Coronary artery (tissue), 2 donors: ENCODE measurements around the gene URB1.

Experiments used
- DNase-seq: peaks from one replicate; pipeline ENCODE4 v3.0.0-alpha.2; 2017; ENCODE audit warnings: low spot score
- H3K27ac ChIP-seq, 2 donors: fragments of 200-600 bp; sonication (generic); one replicate each; pipeline ENCODE4 v1.5.1; 2016 to 2019
- H3K4me3 ChIP-seq: fragments of 200-600 bp; sonication (generic); 2 replicates; pipeline ENCODE4 v1.5.1; 2016; ENCODE audit warnings: mild to moderate bottlenecking, moderate library complexity
- TF ChIP-seq, protein P1 (sequence below): fragments of 200-600 bp; sonication (generic); IDR thresholded peaks from one replicate; pipeline ENCODE4 v1.5.1; 2019; ENCODE audit warnings: antibody characterized with exemption

URB1 gene

DNA sequence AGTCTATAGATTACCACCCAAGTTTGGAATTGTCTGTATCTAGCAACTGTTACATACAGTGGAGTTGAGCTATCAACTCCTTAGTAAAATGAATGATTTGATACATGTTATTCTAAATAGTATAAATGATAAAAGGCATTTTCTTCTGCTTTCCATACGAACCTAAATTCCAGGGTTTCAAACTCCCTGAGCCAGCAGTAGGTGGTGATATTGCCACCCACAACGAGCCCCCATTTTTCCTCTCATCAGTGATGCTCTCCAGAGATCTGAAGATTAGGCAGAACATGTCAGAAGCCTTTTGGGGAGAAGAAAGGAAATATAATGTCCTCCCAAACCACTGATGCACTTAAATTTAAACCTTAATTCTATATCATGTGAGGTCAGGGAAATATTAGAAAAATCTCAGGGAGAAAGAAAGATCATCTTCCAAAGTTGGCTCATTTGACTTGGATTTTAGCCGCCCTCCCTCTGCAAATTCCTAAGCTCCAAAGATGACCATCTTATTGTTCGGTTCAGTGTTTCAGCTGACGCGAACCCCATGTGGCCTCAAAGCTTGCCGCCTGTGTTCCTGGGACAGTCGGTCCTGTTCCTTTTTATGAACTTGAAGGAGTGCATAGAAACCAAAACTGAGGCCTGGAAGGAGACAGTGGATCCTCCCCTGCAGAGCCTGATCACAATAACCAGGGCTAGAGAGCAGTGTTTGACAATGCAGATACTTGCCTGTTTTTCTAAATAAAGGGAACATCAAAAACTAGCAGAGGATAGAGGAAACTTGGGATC is 22.0 kb upstream of the URB1 start:
- TF ChIP-seq, protein P1, sequence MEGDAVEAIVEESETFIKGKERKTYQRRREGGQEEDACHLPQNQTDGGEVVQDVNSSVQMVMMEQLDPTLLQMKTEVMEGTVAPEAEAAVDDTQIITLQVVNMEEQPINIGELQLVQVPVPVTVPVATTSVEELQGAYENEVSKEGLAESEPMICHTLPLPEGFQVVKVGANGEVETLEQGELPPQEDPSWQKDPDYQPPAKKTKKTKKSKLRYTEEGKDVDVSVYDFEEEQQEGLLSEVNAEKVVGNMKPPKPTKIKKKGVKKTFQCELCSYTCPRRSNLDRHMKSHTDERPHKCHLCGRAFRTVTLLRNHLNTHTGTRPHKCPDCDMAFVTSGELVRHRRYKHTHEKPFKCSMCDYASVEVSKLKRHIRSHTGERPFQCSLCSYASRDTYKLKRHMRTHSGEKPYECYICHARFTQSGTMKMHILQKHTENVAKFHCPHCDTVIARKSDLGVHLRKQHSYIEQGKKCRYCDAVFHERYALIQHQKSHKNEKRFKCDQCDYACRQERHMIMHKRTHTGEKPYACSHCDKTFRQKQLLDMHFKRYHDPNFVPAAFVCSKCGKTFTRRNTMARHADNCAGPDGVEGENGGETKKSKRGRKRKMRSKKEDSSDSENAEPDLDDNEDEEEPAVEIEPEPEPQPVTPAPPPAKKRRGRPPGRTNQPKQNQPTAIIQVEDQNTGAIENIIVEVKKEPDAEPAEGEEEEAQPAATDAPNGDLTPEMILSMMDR, result no peak
- peak overlapping the region; percentile 94 for H3K4me3 ChIP-seq
- H3K27ac ChIP-seq, result peak overlapping the region; percentile 95 to 97
- no peak for DNase-seq

DNA sequence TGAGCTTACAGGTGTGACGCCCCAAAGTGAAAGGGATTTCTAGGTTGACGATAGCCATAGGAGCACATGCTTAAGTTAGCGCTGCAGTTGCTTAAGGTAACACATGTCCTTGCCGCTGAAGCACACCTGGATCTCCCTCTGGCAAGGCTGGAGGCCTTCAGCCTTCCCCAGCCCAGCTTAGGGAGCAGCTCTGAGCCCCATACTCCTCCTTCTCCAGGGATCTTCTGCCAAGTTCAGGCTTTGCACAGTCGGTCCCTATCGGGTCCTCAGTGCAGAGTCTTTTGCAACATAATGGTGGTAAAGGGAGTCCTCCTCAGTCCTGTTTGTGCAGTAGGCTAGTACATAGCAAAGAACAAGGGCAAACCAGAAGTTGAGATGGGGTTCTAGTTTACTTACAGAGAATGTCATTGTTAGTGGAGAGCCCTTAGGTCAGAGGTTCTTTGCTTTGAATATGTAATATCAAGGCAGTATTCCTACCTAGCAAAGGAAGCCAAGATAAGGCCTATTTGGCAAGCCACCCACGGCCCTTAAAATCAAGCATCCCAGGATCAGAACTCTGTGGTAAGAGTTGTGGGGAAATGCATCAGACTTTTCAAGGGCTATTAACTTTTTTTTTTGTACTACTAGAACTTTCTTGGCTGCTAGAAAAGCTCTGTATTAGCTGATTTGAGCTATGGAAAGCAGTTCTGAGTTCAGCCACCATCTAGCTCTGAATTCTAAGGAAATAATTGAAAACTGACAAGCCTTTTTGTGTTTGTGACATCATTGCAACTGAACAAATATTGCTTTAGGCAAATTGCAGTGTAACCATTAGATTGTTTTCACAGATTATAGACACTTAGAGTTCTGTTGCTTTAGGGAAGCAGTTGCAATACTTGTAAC is 21.1 kb upstream of the URB1 start:
- TF ChIP-seq, protein P1, result no peak
- H3K4me3 ChIP-seq, result peak overlapping the region; percentile 94
- DNase-seq, result no peak
- peak overlapping the region; percentile 95 to 97 for H3K27ac ChIP-seq

DNA sequence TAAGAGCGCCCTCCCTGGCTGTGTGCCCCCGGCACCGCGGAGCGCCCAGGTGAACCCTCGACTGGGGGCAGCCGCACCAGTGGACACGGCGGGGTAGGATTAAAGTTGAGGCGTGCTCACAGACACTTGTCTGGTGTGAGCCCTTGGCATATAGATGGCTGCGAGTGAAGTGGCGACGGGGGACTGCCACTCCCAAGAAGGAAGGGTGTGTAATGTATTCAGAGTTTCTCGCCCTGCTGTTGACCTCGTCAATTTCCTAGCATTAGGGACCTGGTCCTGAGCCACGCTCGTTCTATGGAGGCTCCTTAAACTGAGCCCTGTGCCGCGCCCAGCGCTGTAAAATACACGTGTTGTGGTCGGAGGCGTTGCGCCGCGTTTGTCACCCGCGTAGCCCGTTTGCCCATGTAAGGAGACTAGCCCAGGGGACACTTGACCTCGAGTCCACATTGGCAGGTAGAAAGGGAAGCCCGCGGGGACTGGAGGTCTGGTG is 20.2 kb upstream of the URB1 start:
- DNase-seq, result peak; percentile 85
- Histone ChIP-seq H3K4me3 (peak overlapping the region; percentile 94), H3K27ac (peak overlapping the region; percentile 95 to 97)
- TF ChIP-seq, protein P1, result no peak

DNA sequence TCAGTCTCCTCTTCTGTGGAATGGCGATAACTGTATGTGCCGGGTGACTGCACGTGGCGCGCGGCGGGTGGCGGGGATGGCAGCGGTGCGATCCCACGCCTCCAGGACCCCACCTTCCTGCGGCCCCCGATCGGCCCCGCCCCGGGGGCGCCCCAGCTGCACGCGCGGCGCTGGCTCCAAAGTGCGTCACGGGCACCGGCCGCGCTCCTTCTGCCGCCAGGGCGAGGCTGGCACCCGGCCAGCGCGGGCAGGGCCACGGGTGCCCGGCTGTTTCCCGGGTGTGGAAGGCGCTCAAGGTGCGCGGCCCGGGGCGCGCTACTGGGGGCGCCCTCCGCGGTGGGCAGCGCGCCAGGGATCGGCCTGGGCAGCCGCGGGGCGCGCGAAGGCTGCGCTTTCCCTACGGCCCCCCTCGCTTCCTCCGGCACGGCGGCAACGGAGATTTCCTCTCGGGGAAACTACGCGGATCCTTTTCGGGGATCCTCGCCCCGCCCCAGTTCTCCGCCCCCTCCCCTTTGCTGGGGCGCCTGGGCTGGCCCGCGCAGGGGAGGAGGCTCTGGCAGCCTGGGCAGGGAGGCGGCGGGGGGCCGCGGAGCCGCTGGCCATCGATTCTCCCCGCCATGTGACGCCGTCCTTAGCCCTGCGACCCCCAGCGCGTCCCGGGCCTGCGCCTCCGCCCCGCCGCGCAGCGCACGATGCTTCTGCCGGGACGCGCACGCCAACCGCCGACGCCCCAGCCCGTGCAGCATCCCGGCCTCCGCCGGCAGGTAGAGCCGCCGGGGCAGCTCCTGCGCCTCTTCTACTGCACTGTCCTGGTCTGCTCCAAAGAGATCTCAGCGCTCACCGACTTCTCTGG is 19.6 kb upstream of the URB1 start, which contains the start of gene EVA1C:
TSS of gene EVA1C (plus strand) at position 545 of the 853 bp plus-strand sequence. CDS start at position 693, 148 bp downstream.
- DNase-seq, result peak; percentile 87
- TF ChIP-seq, protein P1, result no peak
- Histone ChIP-seq H3K4me3 (peak within 1 kb of the TSS; percentile 94), H3K27ac (peak within 1 kb of the TSS; percentile 95 to 97)

DNA sequence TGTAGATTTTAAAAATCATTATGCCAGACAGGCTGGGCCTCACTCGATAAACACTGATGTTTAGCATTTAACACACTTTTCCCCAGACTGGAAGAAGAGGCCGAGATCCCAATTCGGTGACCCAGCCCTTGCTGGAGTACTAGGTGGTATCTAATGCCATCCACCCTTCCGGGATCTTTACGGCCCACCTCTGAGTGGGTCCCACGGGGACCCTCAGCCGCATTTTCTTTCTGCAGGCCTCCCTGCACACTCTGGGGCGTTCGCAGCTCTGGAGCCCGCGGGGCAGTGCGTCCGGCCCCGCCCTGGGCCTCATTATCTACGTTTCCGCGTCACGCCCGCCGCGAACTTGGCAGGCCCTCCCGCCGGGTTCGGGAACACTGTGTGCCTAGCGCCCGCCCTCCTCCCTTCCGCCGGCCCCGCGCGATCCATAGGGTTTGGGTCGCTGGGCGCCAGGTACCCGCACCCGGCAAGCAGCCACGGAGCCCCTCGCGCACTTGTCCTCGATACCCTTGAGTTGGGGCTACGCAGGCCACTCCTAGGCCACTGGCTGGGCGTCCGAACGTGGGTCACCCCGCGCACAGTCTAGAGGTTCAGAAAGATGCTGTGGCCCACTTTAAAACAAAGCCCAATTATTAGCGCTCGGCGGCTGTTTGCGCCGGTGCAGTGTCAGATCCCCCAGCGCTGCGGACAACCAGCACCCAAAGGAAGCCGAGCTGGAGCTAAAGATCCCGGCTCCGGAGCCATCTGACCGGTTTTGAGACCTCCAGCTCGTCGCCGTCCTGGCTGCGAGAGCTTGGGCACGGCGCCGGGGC is 18.7 kb upstream of the URB1 start:
- Histone ChIP-seq H3K4me3 (peak overlapping the region; percentile 94), H3K27ac (peak overlapping the region; percentile 95 to 97)
- peak; percentile 96 for DNase-seq
- TF ChIP-seq, protein P1, result no peak

DNA sequence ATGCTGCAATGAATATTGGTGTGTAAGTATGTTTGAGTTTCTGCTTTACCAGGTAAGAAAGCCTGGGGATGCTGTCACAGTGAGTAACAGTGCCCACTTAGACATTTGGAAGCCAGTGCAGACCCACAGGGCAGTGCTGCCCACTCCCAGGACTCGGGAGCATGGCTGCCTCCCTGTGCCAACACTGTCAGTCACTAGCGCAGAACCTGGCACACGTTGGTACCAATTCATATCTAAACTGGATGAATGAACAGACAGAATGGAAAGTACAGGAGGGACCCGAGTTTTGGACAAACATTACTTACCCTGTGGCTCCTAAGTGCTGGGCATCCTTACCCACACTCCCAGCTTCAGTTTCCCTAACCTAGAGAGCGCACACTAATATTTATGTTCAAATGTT is 18.1 kb upstream of the URB1 start:
- H3K4me3 ChIP-seq, result peak overlapping the region; percentile 94
- TF ChIP-seq, protein P1, result no peak
- H3K27ac ChIP-seq, result peak overlapping the region; percentile 95 to 97
- no peak for DNase-seq
